IPS-NIHi7 (cell line): ENCODE data around the gene DUSP8.

Source experiments
- DNase-seq: peaks from one replicate; pipeline ENCODE4 v3.0.0; 2012; ENCODE audit warnings: mixed read lengths; ENCODE audit errors: extremely low spot score

Gene DUSP8

GRCh38 chr11:1533342-1533725 is 38.7 kb downstream of the DUSP8 start:
- DNase-seq: no peak

- DNase-seq: no peak
Measured at GRCh38 chr11:1532606-1533341, 39.3 kb downstream of the DUSP8 start.

GRCh38 chr11:1532014-1532586 is 40.0 kb downstream of the DUSP8 start:
- no peak for DNase-seq

- no peak for DNase-seq
Measured at GRCh38 chr11:1531449-1532013, 40.5 kb downstream of the DUSP8 start.

GRCh38 chr11:1530686-1531448 is 41.2 kb downstream of the DUSP8 start:
- no peak for DNase-seq

GRCh38 chr11:1529774-1530173 is 42.3 kb downstream of the DUSP8 start:
- no peak for DNase-seq

- DNase-seq: no peak
Measured at GRCh38 chr11:1529286-1529685, 42.8 kb downstream of the DUSP8 start.

GRCh38 chr11:1528710-1529109 is 43.4 kb downstream of the DUSP8 start:
- DNase-seq: no peak

GRCh38 chr11:1526785-1527184 is 45.3 kb downstream of the DUSP8 start:
- no peak for DNase-seq

- DNase-seq: no peak
Measured at GRCh38 chr11:1523779-1524178, 48.3 kb downstream of the DUSP8 start.

GRCh38 chr11:1523077-1523476 is 49.0 kb downstream of the DUSP8 start:
- DNase-seq: no peak

GRCh38 chr11:1522081-1522424 is 50.0 kb downstream of the DUSP8 start:
- no peak for DNase-seq

GRCh38 chr11:1521382-1522080 is 50.5 kb downstream of the DUSP8 start:
- DNase-seq: no peak

GRCh38 chr11:1520663-1521267 is 51.3 kb downstream of the DUSP8 start:
- DNase-seq: no peak

GRCh38 chr11:1520209-1520662 is 51.8 kb downstream of the DUSP8 start:
- no peak for DNase-seq

GRCh38 chr11:1519028-1520010 is 52.8 kb downstream of the DUSP8 start:
- DNase-seq: no peak

- DNase-seq: no peak
Measured at GRCh38 chr11:1518301-1518700, 53.8 kb downstream of the DUSP8 start.

GRCh38 chr11:1517117-1518005 is 54.7 kb downstream of the DUSP8 start:
- no peak for DNase-seq
